ENCODE measurements around the gene RPS5.
A peak's percentile ranks its signal among the peaks of the same experiment; 100 is the strongest.

The RPS5 gene

DNA sequence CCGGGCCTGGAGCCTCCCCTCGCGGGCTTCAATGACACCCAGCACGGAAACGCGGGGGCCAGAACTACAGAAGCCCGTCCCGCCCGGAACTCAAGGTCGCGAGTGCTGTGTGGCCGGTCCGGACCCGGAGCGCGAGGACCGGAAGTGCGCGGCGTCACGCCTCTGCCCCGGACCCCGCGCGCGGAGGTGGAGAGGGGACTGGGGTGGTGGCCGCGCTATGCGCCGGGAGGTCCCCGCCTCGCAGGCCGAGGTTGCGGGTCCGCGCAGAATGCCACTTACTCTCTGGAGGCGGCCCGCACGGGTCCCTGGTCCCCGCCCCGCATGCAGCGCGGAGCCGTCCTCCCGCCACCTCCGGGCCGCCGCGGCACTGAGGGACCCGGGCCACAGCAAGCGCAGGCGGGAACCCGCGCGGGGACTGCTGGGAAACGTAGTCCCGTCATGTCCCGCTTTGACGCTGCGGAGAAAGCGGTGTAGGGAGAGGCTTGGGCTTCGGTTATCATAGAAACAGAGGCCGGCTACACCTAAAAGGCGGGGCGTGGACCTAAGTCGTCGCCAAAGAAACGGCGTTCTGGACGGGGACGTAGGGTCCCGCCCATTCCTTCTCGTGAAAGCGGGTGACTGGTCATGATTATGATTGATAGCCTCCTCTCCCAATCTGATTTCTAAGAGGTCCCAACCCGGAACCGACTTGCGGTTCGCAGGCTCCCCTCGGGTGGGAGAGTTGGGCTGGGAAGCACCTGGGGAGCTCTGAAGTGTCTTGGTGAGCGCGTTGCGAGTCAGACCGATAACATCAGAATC, 6.2 kb upstream of the RPS5 start, which contains the start of gene ZNF837:
TSS of gene ZNF837 (minus strand) at position 369 of the 798 bp plus-strand sequence. CDS start 11,698 bp downstream, outside the sequence.
- Histone ChIP-seq H3K4me1 (ENCODE audit: control insufficient read depth, insufficient read depth, low read length) (peaks cover 25% of the 10 kb centered on the region), H3K4me2 (ENCODE audit: low read length) (peak within 1 kb of the TSS; percentile 94), H3K4me3 (ENCODE audit: low read length) (peak within 1 kb of the TSS; percentile 90), H3K9ac (ENCODE audit: low read depth, low read length) (peak within 1 kb of the TSS; percentile 91), H3K36me3 (ENCODE audit: insufficient read depth, low read length) (no peaks in the 10 kb centered on the region), H3K9me3 (replicated peaks; ENCODE audit: low read length) (no peaks in the 10 kb centered on the region), H3K27me3 (ENCODE audit: control insufficient read depth, insufficient read depth, low read length) (no peaks in the 10 kb centered on the region)

DNA sequence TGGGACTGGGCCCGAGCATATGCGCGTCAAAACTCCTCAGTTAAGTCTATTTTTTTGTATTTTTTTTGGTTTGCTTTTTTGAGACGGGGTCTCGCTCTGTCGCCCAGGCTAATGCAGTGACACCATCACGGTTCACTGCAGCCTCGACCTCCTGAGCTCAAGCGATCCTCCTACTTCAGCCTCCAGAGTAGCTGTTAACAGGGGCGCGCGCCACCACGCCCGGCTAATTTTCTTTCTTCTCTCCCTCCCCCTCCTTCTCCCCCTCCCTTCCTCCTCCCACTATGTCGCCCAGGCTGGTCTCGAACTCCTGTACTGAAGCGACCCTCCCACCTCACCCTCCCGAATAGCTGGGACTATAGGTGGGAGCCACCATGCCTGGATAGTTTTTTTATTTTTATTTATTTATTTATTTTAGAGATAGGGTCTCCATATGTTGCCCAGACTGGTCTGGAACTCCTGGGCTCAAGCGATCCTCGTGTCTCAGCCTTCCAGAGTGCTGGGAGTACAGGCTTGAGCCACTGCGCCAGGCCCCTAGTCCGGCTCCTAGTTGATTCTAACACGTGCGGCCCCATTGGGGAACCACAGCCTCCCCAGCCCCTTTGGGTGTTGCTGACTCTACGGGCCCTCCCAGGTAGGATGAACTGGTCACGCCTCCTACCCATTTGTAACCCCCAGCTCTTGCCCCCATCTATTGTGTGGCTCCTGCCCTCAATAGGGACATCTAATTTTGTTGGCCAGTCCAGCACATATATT, 5.4 kb upstream of the RPS5 start:
- Histone ChIP-seq H3K4me1 (ENCODE audit: control insufficient read depth, insufficient read depth, low read length) (peaks cover 30% of the 10 kb centered on the region), H3K9me3 (replicated peaks; ENCODE audit: low read length) (no peaks in the 10 kb centered on the region), H3K9ac (ENCODE audit: low read depth, low read length) (peak overlapping the region; percentile 91), H3K27me3 (ENCODE audit: control insufficient read depth, insufficient read depth, low read length) (no peaks in the 10 kb centered on the region), H3K4me3 (ENCODE audit: low read length) (peak overlapping the region; percentile 90), H3K4me2 (ENCODE audit: low read length) (peak overlapping the region; percentile 94), H3K36me3 (ENCODE audit: insufficient read depth, low read length) (no peaks in the 10 kb centered on the region)

DNA sequence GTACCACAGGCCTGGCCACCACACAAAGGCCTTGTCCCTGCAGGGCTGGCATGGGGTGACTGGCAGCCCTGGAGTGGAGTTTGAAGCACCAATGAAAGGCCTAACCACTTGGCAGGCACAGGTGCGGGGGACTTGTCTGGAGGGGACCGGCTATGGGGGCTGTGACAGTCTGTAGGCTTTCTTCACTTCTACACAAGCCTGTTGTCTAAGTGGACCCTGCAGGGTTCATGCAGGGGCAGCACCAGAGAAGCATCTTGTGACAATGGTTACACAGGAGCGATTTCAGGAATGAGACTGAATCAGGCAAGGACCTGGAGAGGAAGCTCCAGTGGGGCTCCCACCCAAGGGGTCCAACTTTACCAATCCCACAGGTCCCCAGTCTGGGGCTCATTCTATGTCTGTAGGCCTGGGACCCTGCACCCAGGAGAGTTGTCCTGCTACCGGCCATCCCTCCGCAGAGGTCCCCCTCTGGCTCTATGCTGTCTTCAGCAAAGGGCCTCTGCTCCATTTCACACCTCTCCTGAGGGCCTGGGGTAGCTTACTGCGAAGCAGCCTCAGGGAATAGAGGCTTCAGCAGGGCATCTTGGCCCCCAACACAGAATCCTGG, 4.0 kb upstream of the RPS5 start:
- no peaks in the 10 kb centered on the region for H3K9me3 ChIP-seq (replicated peaks; ENCODE audit: low read length)
- no peaks in the 10 kb centered on the region for H3K27me3 ChIP-seq (ENCODE audit: control insufficient read depth, insufficient read depth, low read length)
- H3K4me2 ChIP-seq (ENCODE audit: low read length): no peak overlapping the region
- no peak overlapping the region for H3K4me3 ChIP-seq (ENCODE audit: low read length)
- no peak overlapping the region for H3K9ac ChIP-seq (ENCODE audit: low read depth, low read length)
- H3K4me1 ChIP-seq (ENCODE audit: control insufficient read depth, insufficient read depth, low read length): peaks cover 32% of the 10 kb centered on the region
- H3K36me3 ChIP-seq (ENCODE audit: insufficient read depth, low read length): peaks cover 3% of the 10 kb centered on the region

DNA sequence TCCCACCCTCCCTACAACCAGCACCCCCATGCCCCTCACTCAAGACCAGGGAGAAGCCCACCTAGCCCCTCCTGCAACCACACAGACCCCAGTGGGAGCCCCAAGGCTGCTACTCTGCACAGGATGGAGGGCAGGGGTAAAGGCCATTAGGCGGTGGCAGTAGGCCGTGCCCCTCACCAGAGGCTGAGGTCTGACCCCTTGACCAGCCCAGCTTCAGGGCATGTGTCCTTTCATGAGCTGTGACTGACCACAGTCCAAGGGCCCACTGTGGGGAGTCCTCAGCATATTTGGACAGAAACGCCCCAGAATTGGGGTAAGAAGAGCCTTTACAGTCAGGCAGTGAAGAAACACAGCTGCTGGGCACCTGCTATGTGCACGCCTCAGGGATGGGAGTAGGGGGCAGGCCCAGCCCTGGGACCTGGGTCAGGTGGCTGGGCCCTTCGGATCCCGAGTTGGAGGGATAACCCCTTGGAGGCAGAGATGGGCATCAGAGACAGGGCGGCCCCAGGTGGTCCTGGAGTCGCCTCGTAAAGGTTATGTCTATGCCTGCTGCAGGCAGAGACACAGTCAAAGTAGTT, 1.7 kb upstream of the RPS5 start:
- H3K36me3 ChIP-seq (ENCODE audit: insufficient read depth, low read length): peaks cover 16% of the 10 kb centered on the region
- peak overlapping the region; percentile 99 for H3K9ac ChIP-seq (ENCODE audit: low read depth, low read length)
- no peaks in the 10 kb centered on the region for H3K27me3 ChIP-seq (ENCODE audit: control insufficient read depth, insufficient read depth, low read length)
- H3K4me2 ChIP-seq (ENCODE audit: low read length): peak overlapping the region; percentile 100
- H3K4me1 ChIP-seq (ENCODE audit: control insufficient read depth, insufficient read depth, low read length): peaks cover 30% of the 10 kb centered on the region
- no peaks in the 10 kb centered on the region for H3K9me3 ChIP-seq (replicated peaks; ENCODE audit: low read length)
- H3K4me3 ChIP-seq (ENCODE audit: low read length): peak overlapping the region; percentile 89

GRCh38 chr19:58385891-58386575, 1.0 kb upstream of the RPS5 start:
- Histone ChIP-seq H3K4me1 (ENCODE audit: control insufficient read depth, insufficient read depth, low read length) (peaks cover 30% of the 10 kb centered on the region), H3K4me2 (ENCODE audit: low read length) (peak overlapping the region; percentile 100), H3K4me3 (ENCODE audit: low read length) (peak overlapping the region; percentile 89), H3K9me3 (replicated peaks; ENCODE audit: low read length) (no peaks in the 10 kb centered on the region), H3K36me3 (ENCODE audit: insufficient read depth, low read length) (peaks cover 21% of the 10 kb centered on the region), H3K9ac (ENCODE audit: low read depth, low read length) (peak overlapping the region; percentile 99), H3K27me3 (ENCODE audit: control insufficient read depth, insufficient read depth, low read length) (no peaks in the 10 kb centered on the region)

GRCh38 chr19:58387338-58388174, 487 bp downstream of the RPS5 start:
- peak overlapping the region; percentile 89 for H3K4me3 ChIP-seq (ENCODE audit: low read length)
- no peaks in the 10 kb centered on the region for H3K9me3 ChIP-seq (replicated peaks; ENCODE audit: low read length)
- peaks cover 25% of the 10 kb centered on the region for H3K4me1 ChIP-seq (ENCODE audit: control insufficient read depth, insufficient read depth, low read length)
- no peaks in the 10 kb centered on the region for H3K27me3 ChIP-seq (ENCODE audit: control insufficient read depth, insufficient read depth, low read length)
- H3K9ac ChIP-seq (ENCODE audit: low read depth, low read length): peak overlapping the region; percentile 99
- peaks cover 32% of the 10 kb centered on the region for H3K36me3 ChIP-seq (ENCODE audit: insufficient read depth, low read length)
- peak overlapping the region; percentile 100 for H3K4me2 ChIP-seq (ENCODE audit: low read length)

- Histone ChIP-seq H3K9ac (ENCODE audit: low read depth, low read length) (peak overlapping the region; percentile 99), H3K4me1 (ENCODE audit: control insufficient read depth, insufficient read depth, low read length) (peaks cover 25% of the 10 kb centered on the region), H3K36me3 (ENCODE audit: insufficient read depth, low read length) (peaks cover 38% of the 10 kb centered on the region)
Measured at GRCh38 chr19:58388175-58388526, 1.1 kb downstream of the RPS5 start.

DNA sequence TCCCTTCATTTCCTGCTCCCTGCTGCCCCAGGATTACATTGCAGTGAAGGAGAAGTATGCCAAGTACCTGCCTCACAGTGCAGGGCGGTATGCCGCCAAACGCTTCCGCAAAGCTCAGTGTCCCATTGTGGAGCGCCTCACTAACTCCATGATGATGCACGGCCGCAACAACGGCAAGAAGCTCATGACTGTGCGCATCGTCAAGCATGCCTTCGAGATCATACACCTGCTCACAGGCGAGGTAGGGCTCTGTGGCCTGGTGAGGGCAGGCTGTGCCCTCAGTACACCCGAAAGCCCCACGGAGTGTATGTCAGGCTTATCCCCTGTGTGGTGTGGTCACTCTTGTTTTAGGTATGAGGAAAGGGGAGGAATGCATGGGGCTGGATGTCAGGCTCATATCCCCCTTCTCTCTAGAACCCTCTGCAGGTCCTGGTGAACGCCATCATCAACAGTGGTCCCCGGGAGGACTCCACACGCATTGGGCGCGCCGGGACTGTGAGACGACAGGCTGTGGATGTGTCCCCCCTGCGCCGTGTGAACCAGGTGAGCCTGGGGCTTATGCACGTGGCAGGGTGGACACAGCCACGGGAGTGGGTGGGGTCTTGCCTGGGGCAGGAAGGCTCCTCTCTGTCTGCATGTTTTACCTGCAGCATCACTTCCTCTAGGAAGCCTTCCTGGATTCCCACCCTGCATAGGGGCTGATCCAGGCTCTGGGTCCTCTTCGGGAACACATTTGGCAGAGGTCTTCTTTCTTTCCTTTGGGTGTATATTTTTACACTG, 6.1 kb downstream of the RPS5 start:
- Histone ChIP-seq H3K9ac (ENCODE audit: low read depth, low read length) (no peak overlapping the region), H3K36me3 (ENCODE audit: insufficient read depth, low read length) (peaks cover 57% of the 10 kb centered on the region), H3K4me1 (ENCODE audit: control insufficient read depth, insufficient read depth, low read length) (peaks cover 10% of the 10 kb centered on the region), H3K4me2 (ENCODE audit: low read length) (no peak overlapping the region), H3K9me3 (replicated peaks; ENCODE audit: low read length) (no peaks in the 10 kb centered on the region), H3K4me3 (ENCODE audit: low read length) (no peak overlapping the region), H3K27me3 (ENCODE audit: control insufficient read depth, insufficient read depth, low read length) (no peaks in the 10 kb centered on the region)

More at GRCh38 chr19:58388175-58388526, 1.1 kb downstream of the RPS5 start:
- Histone ChIP-seq H3K4me3 (ENCODE audit: low read length) (peak overlapping the region; percentile 89), H3K9me3 (replicated peaks; ENCODE audit: low read length) (no peaks in the 10 kb centered on the region), H3K27me3 (ENCODE audit: control insufficient read depth, insufficient read depth, low read length) (no peaks in the 10 kb centered on the region), H3K4me2 (ENCODE audit: low read length) (peak overlapping the region; percentile 100)

DNA sequence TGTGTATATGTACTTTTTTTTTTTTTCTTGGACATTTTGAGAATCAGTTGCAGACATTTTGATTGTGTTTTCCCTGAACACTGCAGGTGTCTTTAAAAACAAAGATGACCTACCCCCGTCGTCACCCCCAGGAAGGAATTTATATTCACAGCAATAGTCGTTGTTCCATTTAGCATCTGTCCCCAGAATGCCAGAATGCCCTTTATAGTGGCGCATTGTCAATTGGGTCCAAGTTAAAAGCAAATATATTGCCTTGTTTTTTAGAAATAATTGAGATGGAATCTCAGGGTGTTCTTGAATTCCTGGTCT, 6.6 kb downstream of the RPS5 start:
- H3K9ac ChIP-seq (ENCODE audit: low read depth, low read length): no peak overlapping the region

DNA sequence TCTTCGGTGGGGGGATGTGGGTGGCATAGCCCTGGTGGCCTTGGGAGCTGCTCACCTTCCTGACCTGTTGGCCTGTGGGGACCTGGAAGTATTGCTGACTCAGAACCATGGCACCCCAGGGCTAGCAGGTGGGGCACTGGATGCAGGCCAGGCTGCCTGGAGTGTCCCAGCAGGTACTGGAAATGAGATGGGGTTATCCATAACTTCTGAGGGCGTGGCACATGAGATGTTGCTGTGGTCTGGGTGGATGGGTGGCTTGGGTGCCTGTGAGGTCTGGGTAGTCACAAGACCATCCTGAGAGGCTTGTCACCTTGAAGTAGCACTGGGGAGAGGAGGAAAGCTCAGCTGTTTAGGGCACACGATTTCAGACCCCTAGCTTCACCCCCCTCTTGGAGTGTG, 7.8 kb downstream of the RPS5 start:
- peaks cover 45% of the 10 kb centered on the region for H3K36me3 ChIP-seq (ENCODE audit: insufficient read depth, low read length)
- H3K27me3 ChIP-seq (ENCODE audit: control insufficient read depth, insufficient read depth, low read length): no peaks in the 10 kb centered on the region
- H3K4me2 ChIP-seq (ENCODE audit: low read length): no peak overlapping the region
- H3K9ac ChIP-seq (ENCODE audit: low read depth, low read length): no peak overlapping the region
- no peaks in the 10 kb centered on the region for H3K9me3 ChIP-seq (replicated peaks; ENCODE audit: low read length)
- peaks cover 3% of the 10 kb centered on the region for H3K4me1 ChIP-seq (ENCODE audit: control insufficient read depth, insufficient read depth, low read length)
- H3K4me3 ChIP-seq (ENCODE audit: low read length): no peak overlapping the region

More for the DNA sequence above, 6.6 kb downstream of the RPS5 start:
- peaks cover 52% of the 10 kb centered on the region for H3K36me3 ChIP-seq (ENCODE audit: insufficient read depth, low read length)
- H3K4me3 ChIP-seq (ENCODE audit: low read length): no peak overlapping the region
- no peaks in the 10 kb centered on the region for H3K9me3 ChIP-seq (replicated peaks; ENCODE audit: low read length)
- no peak overlapping the region for H3K4me2 ChIP-seq (ENCODE audit: low read length)
- H3K4me1 ChIP-seq (ENCODE audit: control insufficient read depth, insufficient read depth, low read length): peaks cover 7% of the 10 kb centered on the region
- no peaks in the 10 kb centered on the region for H3K27me3 ChIP-seq (ENCODE audit: control insufficient read depth, insufficient read depth, low read length)
